Femur (tissue), 1 donor: ENCODE results near the gene PDS5B.
"Not testable (repeated sequence)": the region's sequence is repeated elsewhere in the genome, so short reads cannot be mapped to it uniquely, and the experiment has no call there.

ENCODE experiments used
- DNase-seq: peaks from one replicate; pipeline ENCODE4 v3.0.0-alpha.2; 2017

The PDS5B gene

DNA sequence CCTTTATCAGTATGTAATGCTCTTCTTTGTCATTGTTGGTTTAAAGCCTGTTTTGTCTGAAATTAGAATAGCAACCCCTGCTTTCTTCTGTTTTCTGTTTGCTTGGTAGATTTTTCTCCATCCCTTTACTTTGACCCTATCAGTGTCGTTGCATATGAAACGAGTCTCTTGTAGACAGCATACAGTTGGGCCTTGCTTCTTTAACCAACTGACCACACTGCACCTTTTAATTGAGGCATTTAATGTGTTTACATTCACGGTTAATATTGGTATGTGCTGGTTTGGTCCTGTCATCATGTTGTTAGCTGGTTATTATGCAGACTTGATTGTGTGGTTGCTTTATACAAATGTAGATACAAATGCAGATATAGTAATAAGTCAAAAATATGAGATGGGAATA lies 71.1 kb downstream of the PDS5B start:
- no peak for DNase-seq

- no peak for DNase-seq
These were observed 73.5 kb downstream of the PDS5B start for GRCh38 chr13:32659736-32660135.

DNA sequence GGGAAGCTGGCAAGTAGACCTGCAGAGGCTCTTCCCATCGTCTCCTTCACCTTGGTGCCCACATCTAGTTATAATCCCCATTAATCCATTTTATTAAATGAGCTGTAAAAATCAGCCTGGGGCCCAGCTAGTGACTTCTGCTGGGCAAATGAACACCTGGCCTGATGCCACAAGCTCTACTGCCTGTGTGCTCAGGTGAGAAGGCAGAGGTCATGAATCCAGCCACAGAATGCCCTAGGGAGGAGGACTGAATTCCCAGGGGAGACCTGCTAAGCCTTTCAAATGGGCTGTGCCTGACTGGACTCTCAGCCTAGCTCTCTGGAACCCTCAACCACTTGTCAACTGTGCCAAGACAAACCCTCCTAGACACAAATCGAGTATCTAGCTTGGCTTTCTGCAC lies 74.0 kb downstream of the PDS5B start:
- DNase-seq: peak; percentile 15

DNA sequence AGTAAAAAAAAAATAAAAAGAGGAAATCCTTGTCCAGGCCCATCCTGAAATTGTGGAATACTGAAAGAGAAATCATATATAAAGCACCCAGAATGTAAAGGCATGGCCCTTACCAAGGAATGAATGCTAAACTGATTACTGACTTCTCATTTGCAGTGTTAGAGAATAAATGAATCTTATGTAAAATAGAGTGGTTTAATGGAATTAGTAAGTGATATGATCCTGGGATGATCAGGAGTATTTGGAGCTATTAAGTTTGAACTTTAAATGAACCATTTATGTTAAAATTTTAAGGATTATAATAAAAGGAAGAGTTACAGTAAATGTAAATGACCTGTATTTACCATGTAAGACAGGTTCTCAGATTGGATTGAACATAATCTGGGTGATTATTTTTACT lies 75.4 kb downstream of the PDS5B start:
- DNase-seq: no peak

GRCh38 chr13:32663660-32664059 lies 77.4 kb downstream of the PDS5B start:
- no peak for DNase-seq

- no peak for DNase-seq
These were observed 80.8 kb downstream of the PDS5B start for GRCh38 chr13:32666990-32667571.

GRCh38 chr13:32669030-32669646 lies 82.9 kb downstream of the PDS5B start:
- no peak for DNase-seq

DNA sequence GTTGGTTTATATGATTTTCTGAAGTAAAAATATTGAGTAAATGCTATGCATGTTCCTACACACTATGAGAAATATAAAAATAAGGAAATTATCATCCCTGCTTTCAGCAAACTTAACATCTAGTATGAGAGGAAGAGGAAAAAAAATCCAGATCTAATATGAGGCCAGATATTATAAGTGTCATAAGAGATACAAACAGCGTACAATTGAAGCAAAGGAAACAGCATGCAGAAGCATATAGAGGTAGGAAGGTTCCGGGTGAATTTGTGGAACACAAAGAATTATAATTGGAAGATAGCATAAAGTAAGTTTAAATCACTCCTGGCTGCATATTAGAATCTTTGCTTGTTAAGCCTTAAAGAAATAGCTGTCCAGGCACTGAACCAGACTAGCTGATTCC lies 88.3 kb downstream of the PDS5B start:
- DNase-seq: no peak

DNA sequence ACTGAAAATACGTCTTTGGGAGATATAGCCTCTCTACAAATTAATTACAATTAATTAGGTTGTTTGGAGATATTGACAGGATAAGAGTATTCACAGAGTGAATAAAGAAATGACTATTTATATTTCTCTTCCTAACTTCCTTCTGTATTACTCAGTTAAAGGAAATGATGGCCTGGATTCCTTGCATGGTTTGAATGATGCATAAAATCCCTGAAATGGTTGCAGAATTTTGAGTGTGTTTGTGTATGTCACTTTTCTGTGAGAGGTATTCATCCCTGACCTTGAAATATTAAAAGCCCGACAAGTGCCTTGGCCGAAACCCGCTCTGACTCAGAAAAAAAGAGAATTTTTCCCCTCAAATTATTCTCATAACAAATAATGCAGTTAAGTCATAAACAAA lies 90.0 kb downstream of the PDS5B start:
- no peak for DNase-seq

DNA sequence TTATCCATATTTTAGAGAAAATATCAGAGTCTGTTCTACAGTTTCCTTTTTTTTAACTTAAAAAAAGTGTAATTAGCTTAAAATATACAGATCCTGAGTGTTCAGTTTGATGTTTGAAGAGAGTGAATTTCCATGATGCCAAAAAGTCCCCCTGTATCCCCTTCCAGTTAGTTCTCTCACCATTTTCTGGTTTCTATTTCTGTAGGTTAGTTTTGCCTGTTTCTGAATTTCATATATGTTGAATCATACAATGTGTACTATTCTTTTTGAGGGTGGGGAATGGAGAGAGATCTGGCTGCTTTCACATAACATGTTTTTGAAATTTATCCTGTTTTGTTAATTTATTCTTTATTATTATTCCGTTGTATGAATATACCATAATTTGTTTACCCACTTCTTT lies 95.9 kb downstream of the PDS5B start:
- DNase-seq: no peak

- no peak for DNase-seq
These were observed 96.5 kb downstream of the PDS5B start for GRCh38 chr13:32682740-32683139.

- no peak for DNase-seq
These were observed 101.0 kb downstream of the PDS5B start for GRCh38 chr13:32687275-32687674.

DNA sequence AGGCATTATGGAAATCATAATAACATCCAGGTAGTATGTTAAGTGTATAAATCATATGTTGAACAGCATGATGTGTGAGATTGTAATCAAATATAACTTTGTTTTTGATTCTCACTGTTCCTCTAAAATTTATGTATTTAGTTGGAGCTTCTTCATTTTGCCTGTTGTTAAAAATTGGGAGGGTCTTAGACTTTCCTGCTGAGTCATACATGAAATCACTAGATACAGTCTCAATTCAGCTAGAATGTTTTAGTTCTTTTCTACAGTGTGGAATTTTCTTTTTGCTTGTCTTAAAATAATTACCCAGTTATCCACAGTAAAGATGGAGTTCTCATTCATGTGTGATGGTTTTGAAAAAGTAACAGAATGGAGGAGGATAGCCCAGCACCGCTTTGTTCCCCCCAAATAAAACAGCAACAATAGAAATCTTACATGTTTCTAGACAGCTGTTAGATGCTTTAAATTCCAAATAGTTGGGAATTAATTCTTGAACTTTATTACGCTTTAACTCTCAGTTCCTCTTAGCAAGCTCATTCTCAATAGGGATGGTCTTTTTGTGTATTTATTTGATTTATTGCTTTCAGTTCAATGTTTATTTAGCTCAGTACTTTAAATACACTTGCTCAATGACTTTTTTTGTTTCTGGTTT lies 109.5 kb downstream of the PDS5B start:
- no peak for DNase-seq

- DNase-seq: no peak
These were observed 121.2 kb downstream of the PDS5B start for GRCh38 chr13:32707471-32707870.

DNA sequence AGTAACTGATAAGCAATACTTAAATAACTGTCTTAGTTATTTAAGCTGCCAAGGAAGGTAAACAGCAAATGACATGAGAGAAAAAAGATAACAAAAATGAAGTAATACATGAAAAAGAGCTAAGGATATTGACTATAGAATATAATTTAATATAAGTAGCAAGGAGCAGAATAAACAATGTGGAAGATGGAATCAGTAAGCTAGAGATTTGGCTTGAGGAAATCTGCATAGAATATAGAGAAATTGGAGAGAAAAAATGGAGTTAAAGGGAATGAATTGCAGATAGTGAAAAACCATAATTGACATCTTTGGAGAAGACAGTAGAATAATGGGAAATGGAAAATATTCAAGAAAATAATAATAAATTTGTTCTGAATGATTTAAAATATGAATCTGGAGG lies 127.1 kb downstream of the PDS5B start:
- DNase-seq: no peak

DNA sequence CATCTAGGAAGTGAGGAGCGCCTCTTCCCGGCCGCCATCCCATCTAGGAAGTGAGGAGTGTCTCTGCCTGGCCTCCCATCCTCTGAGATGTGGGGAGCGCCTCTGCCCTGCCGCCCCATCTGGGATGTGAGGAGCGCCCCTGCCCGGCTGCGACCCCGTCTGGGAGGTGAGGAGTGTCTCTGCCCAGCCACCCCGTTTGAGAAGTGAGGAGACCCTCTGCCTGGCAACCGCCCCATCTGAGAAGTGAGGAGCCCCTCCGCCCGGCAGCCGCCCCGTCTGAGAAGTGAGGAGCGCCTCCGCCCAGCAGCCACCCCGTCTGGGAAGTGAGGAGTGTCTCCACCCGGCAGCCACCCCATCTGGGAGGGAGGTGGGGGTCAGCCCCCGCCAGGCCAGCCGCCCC lies 129.9 kb downstream of the PDS5B start:
- not testable (repeated sequence) for DNase-seq

DNA sequence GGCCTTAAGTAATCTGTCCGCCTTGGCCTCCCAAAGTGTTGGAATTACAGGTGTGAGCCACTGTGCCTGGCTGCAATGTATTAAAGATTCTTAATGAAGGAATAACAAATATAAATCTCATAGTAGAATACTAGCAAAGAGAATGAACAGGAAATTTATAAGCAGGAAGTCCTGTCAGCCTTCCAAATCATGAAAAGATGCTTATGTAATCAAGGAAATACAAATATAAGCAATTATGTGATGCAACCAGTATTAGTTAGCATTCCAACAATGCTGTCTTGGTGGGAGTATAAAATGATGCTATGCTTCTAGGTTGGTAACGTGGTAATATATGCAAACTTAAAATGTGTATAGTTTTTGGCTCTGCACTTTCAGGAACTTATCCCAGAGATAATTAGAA lies 133.8 kb downstream of the PDS5B start:
- DNase-seq: no peak

- DNase-seq: not testable (repeated sequence)
These were observed 135.1 kb downstream of the PDS5B start for GRCh38 chr13:32721131-32722034.

DNA sequence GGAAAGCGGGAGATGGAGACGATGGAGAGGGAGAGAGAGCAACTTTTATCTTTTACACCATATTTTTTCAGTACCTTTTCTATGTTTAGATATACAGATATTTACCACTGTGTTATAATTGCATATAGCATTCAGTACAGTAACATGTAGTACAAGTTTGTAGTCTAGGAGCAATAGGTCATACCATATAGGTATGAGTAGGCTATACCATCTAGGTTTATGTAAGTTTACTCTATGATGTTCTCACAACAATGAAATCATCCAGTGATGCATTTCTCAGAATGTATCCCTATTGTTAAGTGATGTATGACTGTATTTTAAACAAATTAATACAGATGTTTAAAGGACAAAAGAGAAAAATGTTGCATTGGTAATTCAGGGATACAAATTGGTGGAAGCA lies 136.1 kb downstream of the PDS5B start:
- DNase-seq: no peak

DNA sequence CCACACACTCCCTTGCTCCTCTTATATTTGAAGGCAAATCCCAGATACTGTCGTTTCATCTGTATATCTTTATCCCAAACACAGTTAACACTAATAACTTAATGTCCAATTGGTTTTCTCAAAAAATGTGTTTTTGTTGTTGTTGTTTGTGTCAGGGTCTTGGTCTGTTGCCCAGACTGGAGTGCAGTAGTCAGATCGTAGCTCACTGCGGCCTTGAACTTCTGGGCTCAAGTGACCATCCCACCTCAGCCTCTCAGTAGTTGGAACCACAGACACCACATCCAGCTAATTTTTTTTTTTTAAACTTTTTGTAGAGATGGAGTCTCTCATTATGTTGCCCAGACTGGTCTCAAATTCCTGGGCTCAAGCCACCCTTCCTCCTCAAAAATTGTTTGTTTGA lies 137.7 kb downstream of the PDS5B start:
- peak; percentile 38 for DNase-seq

GRCh38 chr13:32726374-32727037 lies 140.3 kb downstream of the PDS5B start:
- no peak for DNase-seq

DNA sequence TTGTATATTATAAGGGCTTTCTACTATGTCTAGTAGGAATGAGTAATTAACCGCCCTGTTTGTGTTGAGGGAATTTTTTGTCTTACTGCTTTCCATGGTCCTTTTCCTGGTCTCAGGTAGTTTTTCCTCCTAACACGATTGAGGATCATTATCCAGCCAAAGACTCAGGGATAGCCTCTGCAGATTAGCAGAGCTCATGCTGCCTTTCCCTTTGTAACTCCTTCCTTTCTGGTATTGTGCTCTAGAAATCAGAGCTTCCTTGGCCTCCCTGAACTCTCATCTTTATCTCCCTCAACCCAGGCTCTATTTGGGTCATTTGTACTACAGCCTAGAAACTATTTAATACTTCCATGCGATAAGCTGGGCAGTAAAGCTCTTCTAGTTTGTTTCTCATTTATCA lies 142.1 kb downstream of the PDS5B start:
- DNase-seq: no peak

DNA sequence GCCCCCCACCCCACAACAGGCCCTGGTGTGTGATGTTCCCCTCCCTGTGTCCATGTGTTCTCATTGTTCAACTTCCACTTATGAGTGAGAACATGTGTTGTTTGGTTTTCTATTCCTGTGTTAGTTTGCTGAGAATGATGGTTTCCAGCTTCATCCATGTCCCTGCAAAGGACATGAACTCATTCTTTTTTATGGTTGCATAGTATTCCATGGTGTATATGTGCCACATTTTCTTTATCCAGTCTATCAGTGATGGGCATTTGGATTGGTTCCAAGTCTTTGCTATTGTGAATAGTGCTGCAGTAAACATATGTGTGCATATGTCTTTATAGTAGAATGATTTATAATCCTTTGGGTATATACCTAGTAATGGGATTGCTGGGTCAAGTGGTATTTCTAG lies 142.8 kb downstream of the PDS5B start:
- not testable (repeated sequence) for DNase-seq
